ENCODE results near the gene KIFC1.

The KIFC1 gene

DNA sequence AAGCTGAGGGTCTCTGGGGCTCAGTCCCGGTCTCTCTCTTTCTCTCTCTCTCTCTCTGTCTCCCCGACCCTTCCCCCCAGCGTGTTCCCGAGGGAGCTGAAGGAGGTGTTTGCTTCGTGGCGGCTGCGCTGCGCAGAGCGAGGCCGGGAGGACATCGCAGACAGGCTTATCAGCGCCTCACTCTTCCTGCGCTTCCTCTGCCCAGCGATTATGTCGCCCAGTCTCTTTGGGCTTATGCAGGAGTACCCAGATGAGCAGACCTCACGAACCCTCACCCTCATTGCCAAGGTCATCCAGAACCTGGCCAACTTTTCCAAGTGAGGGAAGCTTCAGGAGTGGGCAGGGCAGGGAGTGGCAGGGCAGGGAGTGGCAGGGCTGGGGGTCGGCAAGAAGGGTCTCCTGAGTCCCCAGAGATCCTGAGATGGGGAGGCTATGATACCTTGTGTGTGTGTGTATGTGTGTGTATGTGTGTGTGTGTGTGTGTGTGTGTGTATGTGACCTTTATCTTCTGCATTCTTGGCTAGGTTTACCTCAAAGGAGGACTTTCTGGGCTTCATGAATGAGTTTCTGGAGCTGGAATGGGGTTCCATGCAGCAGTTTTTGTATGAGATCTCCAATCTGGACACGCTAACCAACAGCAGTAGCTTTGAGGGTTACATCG is 49.2 kb downstream of the KIFC1 start:
- Mint-ChIP-seq H3K27ac (no peak overlapping the region), H3K36me3 (ENCODE audit: low read depth) (peaks cover 75% of the 10 kb centered on the region), H3K9me3 (no peaks in the 10 kb centered on the region), H3K27me3 (ENCODE audit: low read depth) (no peaks in the 10 kb centered on the region), H3K4me1 (no peaks in the 10 kb centered on the region), H3K4me3 (no peak overlapping the region)
- TF ChIP-seq, protein P1, sequence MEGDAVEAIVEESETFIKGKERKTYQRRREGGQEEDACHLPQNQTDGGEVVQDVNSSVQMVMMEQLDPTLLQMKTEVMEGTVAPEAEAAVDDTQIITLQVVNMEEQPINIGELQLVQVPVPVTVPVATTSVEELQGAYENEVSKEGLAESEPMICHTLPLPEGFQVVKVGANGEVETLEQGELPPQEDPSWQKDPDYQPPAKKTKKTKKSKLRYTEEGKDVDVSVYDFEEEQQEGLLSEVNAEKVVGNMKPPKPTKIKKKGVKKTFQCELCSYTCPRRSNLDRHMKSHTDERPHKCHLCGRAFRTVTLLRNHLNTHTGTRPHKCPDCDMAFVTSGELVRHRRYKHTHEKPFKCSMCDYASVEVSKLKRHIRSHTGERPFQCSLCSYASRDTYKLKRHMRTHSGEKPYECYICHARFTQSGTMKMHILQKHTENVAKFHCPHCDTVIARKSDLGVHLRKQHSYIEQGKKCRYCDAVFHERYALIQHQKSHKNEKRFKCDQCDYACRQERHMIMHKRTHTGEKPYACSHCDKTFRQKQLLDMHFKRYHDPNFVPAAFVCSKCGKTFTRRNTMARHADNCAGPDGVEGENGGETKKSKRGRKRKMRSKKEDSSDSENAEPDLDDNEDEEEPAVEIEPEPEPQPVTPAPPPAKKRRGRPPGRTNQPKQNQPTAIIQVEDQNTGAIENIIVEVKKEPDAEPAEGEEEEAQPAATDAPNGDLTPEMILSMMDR (IDR thresholded peaks at IDR 0.05; ENCODE audit: unreplicated experiment in 3 of 3): no peak

- TF ChIP-seq, protein P1 (IDR thresholded peaks at IDR 0.05; ENCODE audit: unreplicated experiment in 3 of 3): no peak
- H3K9me3 Mint-ChIP-seq: no peaks in the 10 kb centered on the region
- H3K4me1 Mint-ChIP-seq: no peaks in the 10 kb centered on the region
- peaks cover 74% of the 10 kb centered on the region for H3K36me3 Mint-ChIP-seq (ENCODE audit: low read depth)
- H3K4me3 Mint-ChIP-seq: no peak overlapping the region
- H3K27ac Mint-ChIP-seq: no peak overlapping the region
- no peaks in the 10 kb centered on the region for H3K27me3 Mint-ChIP-seq (ENCODE audit: low read depth)
Measured at GRCh38 chr6:33441457-33441856, 49.8 kb downstream of the KIFC1 start.

- H3K9me3 Mint-ChIP-seq: no peaks in the 10 kb centered on the region
- no peak overlapping the region for H3K27ac Mint-ChIP-seq
- TF ChIP-seq, protein P1 (IDR thresholded peaks at IDR 0.05; ENCODE audit: unreplicated experiment in 3 of 3): no peak
- no peaks in the 10 kb centered on the region for H3K4me1 Mint-ChIP-seq
- no peak overlapping the region for H3K4me3 Mint-ChIP-seq
- H3K27me3 Mint-ChIP-seq (ENCODE audit: low read depth): no peaks in the 10 kb centered on the region
- H3K36me3 Mint-ChIP-seq (ENCODE audit: low read depth): peaks cover 73% of the 10 kb centered on the region
Measured at GRCh38 chr6:33442283-33442682, 50.7 kb downstream of the KIFC1 start.

DNA sequence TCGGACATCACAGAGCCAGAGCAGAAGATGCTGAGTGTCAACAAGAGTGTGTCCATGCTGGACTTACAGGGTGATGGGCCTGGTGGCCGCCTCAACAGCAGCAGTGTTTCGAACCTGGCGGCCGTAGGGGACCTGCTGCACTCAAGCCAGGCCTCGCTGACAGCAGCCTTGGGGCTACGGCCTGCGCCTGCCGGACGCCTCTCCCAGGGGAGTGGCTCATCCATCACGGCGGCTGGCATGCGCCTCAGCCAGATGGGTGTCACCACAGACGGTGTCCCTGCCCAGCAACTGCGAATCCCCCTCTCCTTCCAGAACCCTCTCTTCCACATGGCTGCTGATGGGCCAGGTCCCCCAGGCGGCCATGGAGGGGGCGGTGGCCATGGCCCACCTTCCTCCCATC is 51.4 kb downstream of the KIFC1 start:
- H3K4me3 Mint-ChIP-seq: no peak overlapping the region
- H3K9me3 Mint-ChIP-seq: no peaks in the 10 kb centered on the region
- TF ChIP-seq, protein P1 (IDR thresholded peaks at IDR 0.05; ENCODE audit: unreplicated experiment in 3 of 3): no peak
- no peaks in the 10 kb centered on the region for H3K27me3 Mint-ChIP-seq (ENCODE audit: low read depth)
- H3K36me3 Mint-ChIP-seq (ENCODE audit: low read depth): peaks cover 75% of the 10 kb centered on the region
- H3K4me1 Mint-ChIP-seq: no peaks in the 10 kb centered on the region
- no peak overlapping the region for H3K27ac Mint-ChIP-seq

GRCh38 chr6:33443619-33444504 is 52.2 kb downstream of the KIFC1 start:
- no peaks in the 10 kb centered on the region for H3K9me3 Mint-ChIP-seq
- TF ChIP-seq, protein P1 (IDR thresholded peaks at IDR 0.05; ENCODE audit: unreplicated experiment in 3 of 3): no peak
- no peaks in the 10 kb centered on the region for H3K4me1 Mint-ChIP-seq
- H3K27me3 Mint-ChIP-seq (ENCODE audit: low read depth): peaks cover 3% of the 10 kb centered on the region
- no peak overlapping the region for H3K4me3 Mint-ChIP-seq
- H3K36me3 Mint-ChIP-seq (ENCODE audit: low read depth): peaks cover 75% of the 10 kb centered on the region
- H3K27ac Mint-ChIP-seq: no peak overlapping the region
